H1 (cell line): ENCODE measurements around the gene TTI1. TPM values are rescaled to one million over a fixed set of nuclear protein-coding genes. Genes with fewer than 3 reads are reported as not detected.

Experiments
- CTCF ChIA-PET: fragments of 300-600 bp; sonication (Branson Sonifier 250); formaldehyde crosslinking; loops from one replicate; lab custom pipeline; 2021; ENCODE audit not compliant: partially characterized antibody; lab: Charles Lee
- POLR2A ChIA-PET: fragments of 300-600 bp; sonication (Branson Sonifier 250); formaldehyde crosslinking; loops from one replicate; lab custom pipeline; 2021; ENCODE audit warnings: inconsistent platforms; ENCODE audit not compliant: partially characterized antibody; lab: Charles Lee
- DNase-seq, 2 experiments: peaks; one replicate each; pipeline versions ENCODE4 v3.0.0 to v3.0.0-alpha.2; 2010 to 2022; ENCODE audit warnings: low spot score in 2 of 2, low read depth in 1 of 2, mixed read lengths in 1 of 2
- FAIRE-seq: peaks from 2 replicates; lab custom pipeline; 2011; peaks lifted over from hg19 to GRCh38; lab: Jason Lieb, UNC
- H2AFZ ChIP-seq: 2 replicates; pipeline ENCODE4 v1.8.1; 2012; ENCODE audit warnings: low read length, inconsistent platforms
- H2AK5ac ChIP-seq: 2 replicates; pipeline ENCODE4 v1.6.1; 2013; ENCODE audit warnings: low read depth, low read length
- H2BK120ac ChIP-seq: replicated peaks from 2 replicates; pipeline ENCODE3; 2013; ENCODE audit warnings: low read depth, low read length, inconsistent platforms
- H2BK12ac ChIP-seq: 2 replicates; pipeline ENCODE4 v1.6.1; 2013; ENCODE audit warnings: low read depth, low read length
- H2BK15ac ChIP-seq: 2 replicates; pipeline ENCODE4 v1.6.1; 2013; ENCODE audit warnings: low read length
- H2BK20ac ChIP-seq: 2 replicates; pipeline ENCODE4 v1.6.1; 2013; ENCODE audit warnings: low read length
- H2BK5ac ChIP-seq: 2 replicates; pipeline ENCODE4 v1.6.1; 2013; ENCODE audit warnings: low read depth, low read length
- H3K14ac ChIP-seq: 2 replicates; pipeline ENCODE4 v1.6.1; 2013; ENCODE audit warnings: inconsistent platforms; ENCODE audit not compliant: insufficient read length
- H3K18ac ChIP-seq: 2 replicates; pipeline ENCODE4 v1.6.1; 2013; ENCODE audit warnings: low read length; ENCODE audit errors: extremely low read depth
- H3K23ac ChIP-seq: 2 replicates; pipeline ENCODE4 v1.6.1; 2013; ENCODE audit warnings: inconsistent platforms; ENCODE audit not compliant: insufficient read length
- H3K23me2 ChIP-seq: 2 replicates; pipeline ENCODE4 v1.6.1; 2013; ENCODE audit warnings: low read depth, low read length
- H3K27ac ChIP-seq: 2 replicates; pipeline ENCODE4 v1.6.1; 2011; ENCODE audit warnings: low read depth, low read length, inconsistent platforms
- H3K27me3 ChIP-seq, 4 experiments: replicated peaks in 1 of 4; 1 replicate in 1 of 4; 2 replicates in 3 of 4; pipeline versions ENCODE4 v1.6.1 to v1.8.1; 2011 to 2013; ENCODE audit warnings: low read length in 3 of 4, mild to moderate bottlenecking in 3 of 4, inconsistent platforms in 2 of 4, mixed read lengths in 2 of 4, moderate library complexity in 1 of 4; ENCODE audit not compliant: control insufficient read depth in 3 of 4, insufficient read depth in 3 of 4; ENCODE audit errors: extremely low read depth in 1 of 4
- H3K36me3 ChIP-seq, 4 experiments: 2 replicates each; pipeline versions ENCODE4 v1.6.1 to v1.8.1; 2011 to 2013; ENCODE audit warnings: mild to moderate bottlenecking in 4 of 4, low read length in 3 of 4, moderate library complexity in 2 of 4, control low read depth in 1 of 4, inconsistent platforms in 1 of 4; ENCODE audit not compliant: insufficient read depth in 4 of 4, control insufficient read depth in 2 of 4
- H3K4ac ChIP-seq: replicated peaks from 2 replicates; pipeline ENCODE3; 2013; ENCODE audit warnings: low read length, low read depth, mixed read lengths, inconsistent platforms; ENCODE audit not compliant: insufficient read length
- H3K4me1 ChIP-seq, 4 experiments: replicated peaks in 1 of 4; 1 replicate in 1 of 4; 2 replicates in 3 of 4; pipeline versions ENCODE4 v1.6.1 to v1.8.1; 2011 to 2013; ENCODE audit warnings: low read length in 3 of 4, inconsistent platforms in 2 of 4, mixed read lengths in 1 of 4; ENCODE audit not compliant: insufficient read depth in 4 of 4, control insufficient read depth in 3 of 4
- H3K4me2 ChIP-seq, 2 experiments: 2 replicates each; pipeline versions ENCODE4 v1.6.1 to v1.8.1; 2011 to 2013; ENCODE audit warnings: low read depth in 2 of 2, low read length in 2 of 2, control low read depth in 1 of 2, inconsistent platforms in 1 of 2, mild to moderate bottlenecking in 1 of 2; ENCODE audit not compliant: insufficient read depth in 1 of 2
- H3K4me3 ChIP-seq, 4 experiments: fragments of 200-600, 300-600 bp in 1 of 4; sonication (generic), shearing (Covaris generic), sonication (Bioruptor Twin) in 1 of 4; 2 replicates each; pipeline versions ENCODE4 v1.5.1 to v1.8.1; 2011 to 2016; ENCODE audit warnings: low read length in 4 of 4, low read depth in 3 of 4, control low read depth in 2 of 4, inconsistent platforms in 2 of 4, mild to moderate bottlenecking in 2 of 4, mixed read lengths in 1 of 4, moderate library complexity in 1 of 4; ENCODE audit not compliant: insufficient read depth in 2 of 4; ENCODE audit errors: extremely low read depth in 1 of 4
- H3K56ac ChIP-seq: replicated peaks from 2 replicates; pipeline ENCODE3; 2013; ENCODE audit warnings: low read depth, mild to moderate bottlenecking, mixed read lengths, low read length, inconsistent platforms; ENCODE audit not compliant: insufficient read length
- H3K79me1 ChIP-seq: 2 replicates; pipeline ENCODE4 v1.6.1; 2013; ENCODE audit warnings: low read depth, low read length, control low read depth
- H3K79me2 ChIP-seq, 2 experiments: 2 replicates each; pipeline versions ENCODE4 v1.6.1 to v1.8.1; 2012 to 2013; ENCODE audit warnings: low read length in 2 of 2, mild to moderate bottlenecking in 2 of 2, inconsistent platforms in 1 of 2; ENCODE audit not compliant: insufficient read depth in 2 of 2, control insufficient read depth in 1 of 2
- H3K9ac ChIP-seq, 4 experiments: replicated peaks in 1 of 4; 1 replicate in 1 of 4; 2 replicates in 3 of 4; pipeline versions ENCODE4 v1.6.1 to v1.8.1; 2011 to 2013; ENCODE audit warnings: low read depth in 3 of 4, low read length in 3 of 4, control low read depth in 2 of 4, mild to moderate bottlenecking in 2 of 4, moderate library complexity in 2 of 4, inconsistent platforms in 1 of 4; ENCODE audit errors: extremely low read depth in 1 of 4
- H3K9me3 ChIP-seq, 2 experiments: 2 replicates each; pipeline versions ENCODE4 v1.6.1 to v1.8.1; 2012 to 2013; ENCODE audit warnings: mild to moderate bottlenecking in 2 of 2, moderate library complexity in 2 of 2, control low read depth in 1 of 2, inconsistent platforms in 1 of 2, low read depth in 1 of 2, low read length in 1 of 2, mixed read lengths in 1 of 2; ENCODE audit not compliant: insufficient read depth in 2 of 2
- H4K20me1 ChIP-seq, 2 experiments: replicated peaks in 1 of 2; 2 replicates each; pipeline versions ENCODE3 to v1.8.1; 2011 to 2013; ENCODE audit warnings: inconsistent platforms in 2 of 2, low read length in 2 of 2, mild to moderate bottlenecking in 1 of 2; ENCODE audit not compliant: insufficient read depth in 2 of 2, control insufficient read depth in 1 of 2
- H4K5ac ChIP-seq: 2 replicates; pipeline ENCODE4 v1.6.1; 2013; ENCODE audit warnings: low read length, low read depth, mixed read lengths, inconsistent platforms; ENCODE audit not compliant: insufficient read length
- H4K8ac ChIP-seq: 2 replicates; pipeline ENCODE4 v1.8.0; 2013; ENCODE audit warnings: mild to moderate bottlenecking, moderate library complexity, low read length, inconsistent platforms; ENCODE audit not compliant: insufficient read depth; ENCODE audit errors: extremely low read depth
- H4K91ac ChIP-seq: replicated peaks from 2 replicates; pipeline ENCODE3; 2013; ENCODE audit warnings: low read length, mixed read lengths, inconsistent platforms; ENCODE audit not compliant: insufficient read length
- ASH2L ChIP-seq: fragments of 200-600, 300-600 bp; sonication (generic); IDR thresholded peaks from one replicate; pipeline ENCODE4 v1.7.1; 2017; ENCODE audit warnings: low read length
- BCL11A ChIP-seq, 2 experiments: IDR thresholded peaks; one replicate each; pipeline ENCODE4 v1.6.1; 2011; ENCODE audit warnings: low read depth in 2 of 2, low read length in 2 of 2, mild to moderate bottlenecking in 2 of 2
- EZH2 ChIP-seq: fragments of 200-600 bp; sonication (generic); IDR thresholded peaks from 2 replicates; pipeline ENCODE4 v1.7.1; 2012; ENCODE audit warnings: low read depth, mild to moderate bottlenecking, moderate library complexity, low read length, inconsistent platforms; ENCODE audit not compliant: severe bottlenecking
- GABPA ChIP-seq: IDR thresholded peaks from 2 replicates; pipeline ENCODE4 v1.6.1; 2011; ENCODE audit warnings: mild to moderate bottlenecking, low read length, moderate library complexity, borderline replicate concordance; ENCODE audit not compliant: insufficient read depth
- HDAC2 ChIP-seq, 2 experiments: fragments of 300-600 bp in 1 of 2; sonication (generic) in 1 of 2; IDR thresholded peaks; 2 replicates each; pipeline ENCODE4 v1.6.1; 2011 to 2012; ENCODE audit warnings: low read depth in 2 of 2, low read length in 2 of 2, mild to moderate bottlenecking in 2 of 2, moderate library complexity in 2 of 2, borderline replicate concordance in 1 of 2, inconsistent platforms in 1 of 2
- HDAC6 ChIP-seq: IDR thresholded peaks from one replicate; pipeline ENCODE4 v1.7.1; 2012; ENCODE audit warnings: low read depth, mild to moderate bottlenecking, inconsistent platforms, low read length, moderate library complexity
- NRF1 ChIP-seq: IDR thresholded peaks from 2 replicates; pipeline ENCODE4 v1.6.1; 2011; ENCODE audit warnings: mild to moderate bottlenecking, low read depth, low read length, improper control_type of control experiment
- RNF2 ChIP-seq: fragments of 200-900, 300-1000 bp; sonication (generic); IDR thresholded peaks from 2 replicates; pipeline ENCODE4 v1.7.1; 2016; ENCODE audit warnings: borderline replicate concordance, low read depth, mild to moderate bottlenecking, antibody characterized with exemption, low read length; ENCODE audit not compliant: poor library complexity, severe bottlenecking; ENCODE audit errors: missing control alignments
- SAP30 ChIP-seq: fragments of 300-600 bp; sonication (generic); IDR thresholded peaks from 2 replicates; pipeline ENCODE4 v1.7.1; 2012; ENCODE audit warnings: low read length, moderate library complexity, mild to moderate bottlenecking, inconsistent platforms; ENCODE audit not compliant: insufficient read depth, insufficient replicate concordance
- SIN3A ChIP-seq, 2 experiments: IDR thresholded peaks in 1 of 2; conservative IDR thresholded peaks in 1 of 2; 2 replicates each; pipeline ENCODE4 v1.6.1; 2011 to 2012; ENCODE audit warnings: low read length in 2 of 2, improper control_type of control experiment in 1 of 2, low read depth in 1 of 2, mild to moderate bottlenecking in 1 of 2
- SP1 ChIP-seq: IDR thresholded peaks from 2 replicates; pipeline ENCODE4 v1.6.1; 2011; ENCODE audit warnings: low read depth, low read length
- TAF7 ChIP-seq: optimal IDR thresholded peaks from 2 replicates; pipeline ENCODE3; 2011; ENCODE audit warnings: low read depth, mild to moderate bottlenecking, inconsistent platforms, low read length, moderate library complexity, borderline replicate concordance
- YY1 ChIP-seq: IDR thresholded peaks from 2 replicates; pipeline ENCODE4 v1.6.1; 2011; ENCODE audit warnings: low read depth, mild to moderate bottlenecking, low read length
- WGBS, 2 experiments: shearing (Covaris generic) in 1 of 2; methylation state at CpG; one replicate each; pipeline versions ENCODE4 v1.1.6 to v1.1.7; 2013 to 2015; ENCODE audit warnings: low lambda C conversion rate in 2 of 2, mixed read lengths in 2 of 2, inconsistent platforms in 1 of 2, low coverage in 1 of 2, missing lambda C conversion rate in 1 of 2; ENCODE audit not compliant: insufficient replicate concordance in 2 of 2, insufficient coverage in 1 of 2, insufficient read length in 1 of 2; ENCODE audit errors: extremely low coverage in 1 of 2, missing lambda C conversion rate in 1 of 2; 5-methylcytosine and 5-hydroxymethylcytosine counted together
- polyA plus RNA-seq, 7 experiments: library from polyadenylated mRNA; depleted of rRNA in 3 of 7; stranded (reverse) in 5 of 7; unstranded in 2 of 7; fragments of >200 nt in 5 of 7; fragments of 200-250 nt in 2 of 7; gene quantifications; 1 replicate in 5 of 7; 2 replicates in 1 of 7; 4 replicates in 1 of 7; pipeline versions ENCODE4 v1.2.1 to v1.2.3, GENCODE V29; 2011 to 2013; ENCODE audit warnings: missing spikeins in 2 of 7, mixed read lengths in 2 of 7
- total RNA-seq: library from RNA; stranded (reverse); fragmentation: NEBNext Ultra II Directional; extraction: Animal tissue kit (Norgen Biotek cat#: 25700); gene quantifications from 2 replicates; pipeline ENCODE4 v1.2.1, GENCODE V29; 2021

The TTI1 gene
- total and polyA plus RNA-seq, 2 of the 8 experiments (the other 6 are each of a cell fraction or from before 2014, with no cell fraction given) = 34.1 to 47.0 TPM

GRCh38 chr20:38052870-38053269, 19.6 kb upstream of the TTI1 start:
- Histone ChIP-seq H2BK12ac (no peak overlapping the region), H3K4me3 (no peak overlapping the region), H4K8ac (no peak overlapping the region), H3K14ac (no peak overlapping the region), H4K20me1 (peaks cover 4 to 12% of the 10 kb centered on the region in 2 experiments), H3K79me2 (peaks cover 0 to 57% of the 10 kb centered on the region in 2 experiments; a peak in 2 of 4 replicates), H3K18ac (no peak overlapping the region), H3K27me3 (no peaks in the 10 kb centered on the region), H2AFZ (no peak overlapping the region), H2BK120ac (no peak overlapping the region), H2BK15ac (no peak overlapping the region), H3K56ac (no peak overlapping the region), H3K23ac (no peak overlapping the region), H3K4ac (no peak overlapping the region), H3K4me2 (no peak overlapping the region), H3K79me1 (peaks cover 2% of the 10 kb centered on the region; the same call in 1 of the 2 replicates), H2BK20ac (no peak overlapping the region), H3K9ac (no peak overlapping the region), H4K91ac (no peak overlapping the region), H2AK5ac (no peak overlapping the region), H3K9me3 (no peaks in the 10 kb centered on the region), H3K36me3 (peaks cover 5 to 25% (median 12%) of the 10 kb centered on the region in 4 experiments; a peak in 7 of 8 replicates), H4K5ac (no peak overlapping the region), H3K23me2 (no peaks in the 10 kb centered on the region), H2BK5ac (no peak overlapping the region), H3K4me1 (no peaks in the 10 kb centered on the region), H3K27ac (no peak overlapping the region)
- ChIA-PET POLR2A (interaction anchor here (1.0 to 1.2 kb wide), 3 partner anchors 10 to 19 kb away, joined by 3 to 7 read pairs (median 4); partner anchors contain the start of genes RPRD1B and TTI1), CTCF (interaction anchor here (0.6 to 9.9 kb wide), 8 partner anchors 9 to 649 kb away, joined by 3 to 134 read pairs (median 4); no protein-coding TSS in a partner anchor)
- FAIRE-seq (no peak), DNase-seq (no peak)
- WGBS, 2 experiments = 90% methylated on average over 2 of the region's 2 CpGs; no CpG with 5 or more reads in 1 of the 2 experiments
- TF ChIP-seq NRF1 (no peak), YY1 (no peak), SP1 (no peak), EZH2 (no peak), ASH2L (no peak), HDAC2 (IDR thresholded peaks at IDR 0.05; ENCODE audit: borderline replicate concordance in 1 of 2, low read depth in 2 of 2, low read length in 2 of 2) (no peak), TAF7 (no peak), HDAC6 (no peak), GABPA (no peak), BCL11A (IDR thresholded peaks at IDR 0.05; ENCODE audit: low read depth in 2 of 2, low read length in 2 of 2) (no peak), SIN3A (conservative IDR thresholded peaks at IDR 0.05 in 1 of 2, IDR thresholded peaks at IDR 0.05 in 1 of 2; ENCODE audit: low read depth in 1 of 2, low read length in 2 of 2) (no peak), RNF2 (no peak), SAP30 (no peak)
